GM19035 (cell line): ENCODE results near the gene FDPS.
"Not testable (repeated sequence)": the region's sequence is repeated elsewhere in the genome, so short reads cannot be mapped to it uniquely, and the experiment has no call there.

ENCODE experiments used
- ATAC-seq: cut with Tn5 transposase; IDR thresholded peaks from one replicate; pipeline ENCODE4 v1.9.1; 2021; ENCODE audit not compliant: unreplicated experiment

FDPS gene

GRCh38 chr1:155285063-155285462, 23.6 kb upstream of the FDPS start:
- no peak for ATAC-seq

GRCh38 chr1:155285631-155286044, 23.0 kb upstream of the FDPS start:
- ATAC-seq, result no peak

GRCh38 chr1:155286544-155286943, 22.1 kb upstream of the FDPS start:
- no peak for ATAC-seq

DNA sequence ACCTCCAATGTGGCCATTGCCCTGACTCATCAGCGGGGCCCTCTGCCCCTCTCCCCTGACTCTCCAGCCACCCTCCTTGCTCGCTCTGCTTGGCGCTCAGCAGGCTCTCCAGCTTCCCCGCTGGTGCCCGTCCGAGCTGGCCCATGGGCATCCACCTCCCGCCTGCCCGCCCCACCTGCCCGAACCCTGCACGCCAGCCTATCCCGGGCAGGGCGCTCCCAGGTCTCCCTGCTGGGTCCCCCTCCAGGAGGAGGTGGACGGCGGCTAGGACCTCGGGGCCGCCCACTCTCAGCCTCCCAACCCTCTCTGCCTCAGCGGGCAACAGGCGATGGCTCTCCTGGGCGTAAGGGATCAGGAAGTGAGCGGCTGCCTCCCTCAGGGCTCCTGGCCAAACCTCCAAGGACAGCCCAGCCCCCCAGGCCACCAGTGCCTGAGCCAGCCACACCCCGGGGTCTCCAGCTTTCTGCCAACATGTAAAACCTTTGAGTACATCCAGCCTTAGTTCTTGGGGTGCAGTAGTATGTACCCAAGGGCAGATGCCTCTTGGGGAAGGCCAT, 20.6 kb upstream of the FDPS start:
- no peak for ATAC-seq

DNA sequence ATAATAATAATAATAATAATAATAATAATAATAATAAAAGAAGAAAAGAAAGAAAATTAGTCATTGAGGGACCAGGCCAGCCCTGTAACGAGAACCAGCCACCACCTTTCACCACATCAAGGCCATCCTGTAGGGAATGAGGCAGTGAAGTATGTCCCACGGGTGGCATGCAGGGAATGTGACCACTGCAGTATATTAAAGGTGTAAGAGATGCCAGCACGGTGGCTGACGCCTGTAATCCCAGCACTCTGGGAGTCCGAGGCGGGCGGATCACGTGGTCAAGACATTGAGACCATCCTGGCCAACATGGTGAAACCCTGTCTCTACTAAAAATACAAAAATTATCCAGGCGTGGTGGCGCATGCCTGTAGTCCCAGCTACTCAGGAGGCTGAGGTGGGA, 17.7 kb upstream of the FDPS start:
- not testable (repeated sequence) for ATAC-seq

- ATAC-seq, result no peak
Measured at GRCh38 chr1:155293086-155293749, 15.4 kb upstream of the FDPS start.

DNA sequence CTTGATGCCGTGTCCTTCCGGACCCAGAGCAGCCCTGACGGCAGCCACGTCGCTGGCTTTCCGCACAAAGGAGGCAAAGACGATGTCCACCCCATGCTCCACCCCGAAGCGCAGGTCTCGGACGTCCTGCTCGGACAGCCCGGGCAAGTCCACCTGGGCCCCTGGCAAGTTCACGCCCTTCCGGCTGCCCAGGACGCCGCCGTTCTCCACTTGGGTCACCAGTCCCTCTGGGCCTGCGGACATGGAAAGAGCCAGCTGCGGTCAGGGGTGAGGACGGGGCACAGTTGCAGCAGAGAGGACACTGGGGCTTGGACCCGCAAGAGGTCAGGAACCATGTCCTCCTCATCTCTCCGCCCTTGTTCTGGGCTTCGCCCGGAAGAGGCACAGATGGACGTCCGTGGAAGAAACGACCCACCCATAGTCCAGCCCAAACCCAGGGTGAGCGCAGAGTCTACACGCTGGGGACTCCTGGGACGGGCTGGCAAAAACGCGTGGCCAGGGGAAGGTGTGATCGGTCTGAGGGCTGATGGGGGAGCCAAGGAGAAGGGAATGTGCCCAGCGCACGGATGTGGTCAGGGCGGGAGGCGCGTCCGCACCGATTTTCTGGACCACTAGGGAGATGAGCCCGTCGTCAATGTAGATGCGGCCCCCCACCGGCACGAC, 14.0 kb upstream of the FDPS start:
- ATAC-seq, result no peak

- no peak for ATAC-seq
Measured at GRCh38 chr1:155295183-155295941, 13.3 kb upstream of the FDPS start.

GRCh38 chr1:155295942-155296267, 12.8 kb upstream of the FDPS start:
- no peak for ATAC-seq

GRCh38 chr1:155296661-155297060, 12.0 kb upstream of the FDPS start:
- ATAC-seq, result no peak

- no peak for ATAC-seq
Measured at GRCh38 chr1:155297384-155297783, 11.3 kb upstream of the FDPS start.

- no peak for ATAC-seq
Measured at GRCh38 chr1:155300024-155300423, 8.6 kb upstream of the FDPS start.

DNA sequence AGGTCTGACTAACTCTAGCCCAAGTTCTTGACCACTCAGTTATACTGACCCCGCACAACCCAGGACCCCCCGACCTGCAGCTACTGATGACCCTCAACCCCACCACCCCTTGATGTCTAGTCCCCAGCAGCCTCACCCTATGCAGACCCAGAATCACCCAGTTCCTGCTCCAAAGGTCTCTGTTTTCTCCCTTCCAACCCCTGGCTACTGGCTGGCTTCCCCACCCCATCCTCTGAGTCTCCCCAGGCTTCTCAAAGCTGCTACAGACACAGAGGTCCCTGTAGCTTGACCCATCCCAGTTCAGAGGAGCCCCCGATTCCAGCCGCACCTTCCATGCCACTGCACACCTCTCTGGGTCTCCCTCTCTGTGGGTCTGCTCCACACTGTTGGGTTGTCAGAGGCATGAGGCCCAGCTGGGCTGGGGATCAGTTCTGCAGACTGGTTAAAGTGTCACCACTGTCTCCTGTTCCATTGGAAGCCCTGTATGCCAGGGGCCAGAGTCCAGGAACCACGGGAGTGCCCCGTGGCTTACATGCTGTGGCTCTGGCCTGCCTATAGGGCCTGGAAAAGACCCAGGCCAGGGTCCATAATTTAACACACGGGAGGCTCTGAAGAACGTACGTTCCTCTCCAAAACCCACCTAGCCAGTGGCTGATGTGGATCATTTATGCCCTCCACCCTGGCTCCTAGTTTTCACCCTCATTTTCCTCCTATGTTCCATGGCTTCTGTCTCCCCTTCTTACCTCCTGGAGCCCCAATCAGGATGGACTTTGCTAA, 7.9 kb upstream of the FDPS start:
- ATAC-seq, result no peak

DNA sequence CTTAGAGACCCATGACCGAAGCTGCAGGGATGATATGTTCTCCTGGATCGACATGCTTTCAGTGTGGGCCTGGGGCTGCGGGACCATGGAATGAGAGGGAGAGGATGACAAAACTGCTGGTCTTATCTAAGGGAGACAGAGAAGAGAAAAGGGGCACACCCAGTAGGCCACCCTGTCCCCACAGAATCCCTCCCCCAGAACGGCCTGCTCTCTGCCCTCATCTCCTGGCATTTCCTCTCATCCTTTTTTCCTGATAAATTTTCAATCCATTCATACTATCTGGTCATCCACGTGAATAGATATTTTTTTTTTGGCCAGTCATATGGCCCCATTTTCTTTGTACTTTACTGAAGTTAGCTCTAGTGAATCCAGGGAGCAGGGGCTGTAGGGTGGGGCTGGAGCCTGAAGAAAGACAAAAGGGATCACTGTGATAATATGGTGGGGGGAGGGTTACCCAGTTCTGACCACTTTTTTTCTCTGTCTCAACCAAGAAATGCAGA, 7.3 kb upstream of the FDPS start, which contains the start of gene PKLR:
PKLR (minus strand) TSS at position 97 of the 500 bp plus-strand sequence; CDS start at position 54, 43 bp downstream.
- ATAC-seq, result no peak

GRCh38 chr1:155304558-155305063, 4.1 kb upstream of the FDPS start:
- no peak for ATAC-seq

DNA sequence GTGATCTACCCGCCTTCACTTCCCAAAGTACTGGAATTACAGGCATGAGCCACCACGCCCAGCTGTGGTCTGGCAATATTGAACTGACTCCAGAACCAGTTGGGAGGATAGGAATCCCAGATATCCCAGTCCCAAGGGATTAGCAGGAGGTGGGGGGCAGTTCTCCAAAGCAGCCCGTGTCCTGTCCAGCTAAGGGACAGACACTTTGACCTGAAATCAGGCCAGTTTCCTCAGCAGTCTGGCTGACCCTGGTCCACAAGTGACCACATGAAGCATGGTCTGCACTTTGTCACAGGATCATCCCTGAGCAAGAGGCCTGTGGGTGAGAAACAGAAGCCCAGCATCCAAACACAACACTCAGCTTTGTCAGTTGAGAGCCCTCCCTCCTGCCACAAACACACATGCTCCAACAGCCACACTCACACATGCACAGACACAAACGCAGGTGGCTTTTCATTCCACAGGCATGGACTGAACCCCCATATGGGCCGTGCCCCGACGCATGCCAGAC, 2.7 kb upstream of the FDPS start:
- no peak for ATAC-seq

DNA sequence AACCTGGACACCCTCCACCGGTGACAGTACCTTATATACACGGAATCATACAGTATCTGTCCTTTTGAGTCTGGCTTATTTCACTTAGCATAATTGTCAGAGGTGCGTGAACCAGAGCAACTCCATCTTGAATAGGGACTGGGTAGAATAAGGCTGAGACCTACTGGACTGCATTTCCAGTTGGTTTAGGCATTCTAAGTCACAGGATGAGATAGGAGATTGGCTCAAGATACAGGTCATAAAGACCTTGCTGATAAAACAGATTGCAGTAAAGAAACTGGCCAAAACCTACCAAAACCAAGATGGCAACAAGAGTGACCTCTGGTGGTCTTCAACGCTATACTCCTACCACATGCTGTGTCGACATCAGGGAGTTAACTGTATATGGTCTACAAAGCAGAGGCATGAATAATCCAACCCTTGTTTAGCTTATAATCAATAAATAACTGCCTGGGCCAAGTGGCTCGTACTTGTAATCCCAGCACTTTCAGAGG, 1.4 kb upstream of the FDPS start:
- ATAC-seq, result no peak

DNA sequence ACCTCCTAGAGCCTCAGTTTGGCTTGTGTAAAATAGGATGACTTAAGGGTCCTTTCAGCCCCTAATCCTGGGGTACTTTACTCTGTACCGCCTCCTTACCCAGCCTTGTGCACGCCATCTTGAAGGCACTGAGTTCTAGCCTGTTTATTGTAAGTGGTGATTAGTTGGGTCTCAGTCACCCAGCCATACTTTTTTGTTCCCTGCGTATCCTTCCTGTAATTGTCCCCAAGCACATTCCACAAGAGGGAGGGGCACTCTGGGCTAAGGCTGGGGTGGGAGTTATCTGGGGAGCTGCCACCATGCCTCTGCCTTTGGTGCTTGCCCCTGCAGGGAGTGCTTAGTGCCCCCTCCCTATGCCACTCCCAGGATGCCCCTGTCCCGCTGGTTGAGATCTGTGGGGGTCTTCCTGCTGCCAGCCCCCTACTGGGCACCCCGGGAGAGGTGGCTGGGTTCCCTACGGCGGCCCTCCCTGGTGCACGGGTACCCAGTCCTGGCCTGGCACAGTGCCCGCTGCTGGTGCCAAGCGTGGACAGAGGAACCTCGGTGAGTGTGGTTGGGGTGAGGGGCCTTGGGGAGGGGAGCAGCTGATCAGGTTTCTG, 856 bp downstream of the FDPS start:
- no peak for ATAC-seq

DNA sequence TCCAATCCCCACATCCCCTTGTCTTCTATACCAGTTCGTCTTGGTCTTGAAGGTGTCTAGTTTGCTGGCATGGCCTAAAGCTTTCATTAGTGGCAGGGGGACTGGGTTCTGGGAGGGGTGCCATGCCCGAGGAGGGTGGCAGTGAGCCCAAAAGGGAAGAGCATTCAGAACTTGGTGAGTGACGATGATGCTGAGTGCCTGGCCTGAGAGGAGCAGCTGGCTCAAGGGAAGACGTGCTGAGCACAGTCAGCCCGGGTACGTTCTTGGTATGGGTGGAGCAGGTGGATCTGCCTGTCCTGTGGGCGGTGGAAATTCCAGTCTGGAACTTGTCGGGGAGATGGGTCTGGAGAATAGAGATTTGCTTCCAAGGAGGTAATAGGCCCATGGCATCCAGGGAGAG, 4.6 kb downstream of the FDPS start:
- ATAC-seq, result no peak

DNA sequence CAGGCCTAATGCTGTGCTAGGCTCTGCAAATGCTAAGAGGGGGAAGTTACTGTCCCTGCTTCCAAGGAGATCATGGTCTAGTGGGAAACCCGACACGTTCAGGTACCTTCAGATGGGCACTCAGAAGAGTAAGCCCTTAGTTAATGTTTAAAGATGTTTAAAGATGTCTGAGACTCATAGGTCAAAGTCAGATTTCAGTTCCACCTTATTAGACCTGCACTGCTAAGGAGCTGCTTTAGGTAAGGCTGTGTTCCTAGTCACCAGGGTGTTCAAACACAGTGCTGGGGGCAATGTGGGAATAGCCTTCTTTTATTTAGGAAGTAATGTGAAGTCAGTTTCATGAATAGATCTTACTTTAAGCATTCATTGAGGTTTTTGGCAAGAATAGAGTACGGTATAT, 8.3 kb downstream of the FDPS start:
- ATAC-seq, result no peak
